Activated T-cell treated with anti-CD3 and anti-CD28 coated beads for 4 hours (primary cell): ENCODE measurements around the gene ZBTB47.

Experiments used
- DNase-seq: peaks from one replicate; pipeline ENCODE4 v3.0.0-alpha.2; 2020

The ZBTB47 gene

DNA sequence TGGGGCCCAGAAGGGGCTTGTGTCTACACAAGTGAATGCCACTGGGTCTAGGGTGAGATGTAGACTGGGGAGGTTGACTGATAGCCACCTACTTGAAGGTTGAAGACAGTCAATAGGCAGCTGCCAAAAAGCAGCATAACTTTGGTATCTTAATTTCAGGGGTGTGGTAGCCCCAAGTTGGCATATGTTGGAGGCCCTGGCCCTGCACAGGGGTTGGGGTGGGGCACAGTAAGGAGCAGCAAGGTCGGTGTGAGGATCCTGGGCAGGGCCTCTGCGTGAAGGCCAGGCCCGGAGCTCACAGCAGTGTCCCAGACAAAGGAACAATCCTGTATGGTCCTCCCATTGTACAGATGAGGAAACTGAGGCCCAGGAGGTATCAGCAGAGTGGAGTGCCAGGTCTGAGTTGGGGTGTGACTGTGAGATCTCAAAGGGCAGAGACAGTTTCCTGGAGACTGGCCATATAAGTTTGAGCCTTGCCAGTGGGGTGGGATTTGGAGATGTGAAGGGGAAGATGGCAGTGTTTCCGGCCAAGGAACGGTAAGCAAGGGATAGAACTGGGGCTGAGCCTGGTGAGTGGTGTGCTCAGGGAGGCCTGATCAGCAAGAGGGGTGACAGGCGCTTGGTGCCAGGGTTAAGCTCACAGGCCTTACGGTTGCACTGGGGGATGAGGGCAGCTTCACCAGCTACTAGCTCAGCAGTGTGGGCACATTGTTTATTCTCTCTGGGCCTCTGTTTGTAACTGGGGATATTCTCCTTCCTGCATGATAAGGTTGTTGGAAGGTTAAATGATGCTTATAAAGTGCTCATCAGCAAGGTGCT is 33.5 kb downstream of the ZBTB47 start:
- no peak for DNase-seq

DNA sequence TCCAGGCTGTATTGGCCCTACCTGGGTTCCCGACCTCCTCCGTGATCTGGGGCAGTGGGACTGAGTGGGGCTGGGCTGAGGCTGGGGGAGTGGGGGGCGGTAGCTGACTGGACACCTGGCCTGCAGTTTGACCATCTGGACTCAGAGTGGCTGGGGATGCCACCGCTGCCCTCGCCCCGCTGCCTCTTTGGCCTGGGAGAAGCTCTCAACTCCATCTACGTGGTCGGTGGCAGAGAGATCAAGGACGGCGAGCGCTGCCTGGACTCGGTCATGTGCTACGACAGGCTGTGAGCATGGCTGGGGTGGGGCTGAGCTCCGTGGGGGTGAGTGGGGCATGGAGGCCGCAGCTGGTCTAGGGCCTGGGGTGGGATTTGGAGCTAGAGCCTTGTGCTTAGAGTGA is 34.5 kb downstream of the ZBTB47 start:
- DNase-seq, result no peak

DNA sequence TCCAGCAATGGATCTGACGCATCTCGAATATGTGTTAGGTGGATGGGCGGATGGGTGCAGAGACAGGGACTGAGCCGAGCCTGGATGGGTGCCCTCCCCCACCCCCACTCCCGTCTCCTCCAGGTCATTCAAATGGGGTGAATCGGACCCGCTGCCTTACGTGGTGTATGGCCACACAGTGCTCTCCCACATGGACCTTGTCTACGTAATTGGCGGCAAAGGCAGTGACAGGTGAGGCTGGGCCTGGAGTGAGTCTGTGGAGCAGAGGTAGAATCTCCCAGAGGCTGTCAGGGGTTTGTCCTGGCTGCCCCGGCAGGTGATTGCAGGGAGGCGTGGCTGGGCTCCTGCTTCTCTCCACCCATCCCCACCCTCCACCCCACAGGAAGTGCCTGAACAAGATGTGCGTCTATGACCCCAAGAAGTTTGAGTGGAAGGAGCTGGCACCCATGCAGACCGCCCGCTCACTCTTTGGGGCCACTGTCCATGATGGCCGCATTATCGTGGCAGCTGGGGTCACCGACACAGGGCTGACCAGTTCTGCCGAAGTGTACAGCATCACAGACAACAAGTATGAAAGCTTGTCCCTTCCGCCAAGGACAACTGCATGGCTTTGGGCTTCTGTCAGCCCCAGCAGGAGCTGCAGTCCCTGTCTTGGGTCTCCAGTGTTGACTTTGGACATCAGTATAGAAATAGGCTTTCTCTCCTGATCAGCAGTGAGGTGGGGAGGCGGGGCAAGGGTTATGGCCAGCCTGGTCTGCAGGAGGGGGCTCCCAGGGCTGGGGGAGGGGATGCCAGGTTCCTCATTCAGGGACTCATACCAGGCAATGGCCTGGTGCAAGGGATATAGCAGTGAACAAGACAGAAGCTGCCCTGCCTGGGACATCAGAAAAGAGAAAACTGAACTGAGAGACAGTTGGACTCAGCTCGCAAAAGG is 35.3 kb downstream of the ZBTB47 start:
- no peak for DNase-seq

DNA sequence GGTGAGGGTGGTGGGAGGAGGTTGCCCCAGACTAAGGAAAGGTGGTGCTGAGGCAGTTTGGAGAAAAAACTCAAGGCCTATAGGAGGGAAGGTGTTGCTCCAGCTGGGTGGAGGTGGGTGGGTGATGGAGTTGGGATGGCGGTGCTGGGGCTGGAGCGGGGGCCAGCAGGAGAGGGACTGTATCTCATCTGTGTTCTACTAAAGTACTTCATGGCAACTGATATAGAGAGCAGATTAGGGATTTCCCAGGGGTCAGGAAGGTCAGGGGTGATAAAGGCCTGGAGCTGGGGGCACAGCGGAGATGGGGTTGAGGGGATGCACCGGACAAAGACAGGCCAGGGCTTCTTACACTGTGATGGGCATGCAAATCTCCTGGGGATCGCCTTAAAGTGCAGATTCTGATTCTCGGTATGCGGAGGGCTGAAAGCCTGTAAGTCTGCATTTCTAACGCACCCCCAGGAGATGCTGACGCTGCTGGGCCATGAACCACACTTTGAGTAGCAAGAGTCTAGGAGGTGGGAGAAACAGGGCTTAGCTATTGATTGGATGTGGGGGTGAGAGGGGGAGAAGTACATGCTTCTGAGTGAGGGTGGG is 36.0 kb downstream of the ZBTB47 start:
- no peak for DNase-seq

DNA sequence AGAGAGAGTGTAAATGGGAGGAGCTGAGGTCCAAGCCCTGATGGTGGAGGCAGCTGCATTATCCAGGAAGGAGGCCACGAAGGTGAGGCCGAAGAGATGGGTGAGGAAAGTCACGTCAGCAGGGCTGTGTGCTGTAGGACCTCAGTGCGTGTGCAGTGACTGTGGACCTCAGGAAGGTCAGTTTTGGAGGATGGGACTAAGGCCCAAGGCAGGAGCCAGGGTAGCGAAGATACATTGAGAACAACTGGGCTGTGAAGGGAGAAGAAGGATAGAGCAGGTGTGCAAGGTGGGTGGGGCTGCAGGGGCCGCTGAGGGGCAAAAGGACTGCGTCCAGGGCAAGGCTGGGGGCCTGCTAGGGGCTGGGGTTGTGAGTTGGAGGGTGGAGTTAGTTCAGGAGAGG is 36.7 kb downstream of the ZBTB47 start:
- DNase-seq, result no peak

DNA sequence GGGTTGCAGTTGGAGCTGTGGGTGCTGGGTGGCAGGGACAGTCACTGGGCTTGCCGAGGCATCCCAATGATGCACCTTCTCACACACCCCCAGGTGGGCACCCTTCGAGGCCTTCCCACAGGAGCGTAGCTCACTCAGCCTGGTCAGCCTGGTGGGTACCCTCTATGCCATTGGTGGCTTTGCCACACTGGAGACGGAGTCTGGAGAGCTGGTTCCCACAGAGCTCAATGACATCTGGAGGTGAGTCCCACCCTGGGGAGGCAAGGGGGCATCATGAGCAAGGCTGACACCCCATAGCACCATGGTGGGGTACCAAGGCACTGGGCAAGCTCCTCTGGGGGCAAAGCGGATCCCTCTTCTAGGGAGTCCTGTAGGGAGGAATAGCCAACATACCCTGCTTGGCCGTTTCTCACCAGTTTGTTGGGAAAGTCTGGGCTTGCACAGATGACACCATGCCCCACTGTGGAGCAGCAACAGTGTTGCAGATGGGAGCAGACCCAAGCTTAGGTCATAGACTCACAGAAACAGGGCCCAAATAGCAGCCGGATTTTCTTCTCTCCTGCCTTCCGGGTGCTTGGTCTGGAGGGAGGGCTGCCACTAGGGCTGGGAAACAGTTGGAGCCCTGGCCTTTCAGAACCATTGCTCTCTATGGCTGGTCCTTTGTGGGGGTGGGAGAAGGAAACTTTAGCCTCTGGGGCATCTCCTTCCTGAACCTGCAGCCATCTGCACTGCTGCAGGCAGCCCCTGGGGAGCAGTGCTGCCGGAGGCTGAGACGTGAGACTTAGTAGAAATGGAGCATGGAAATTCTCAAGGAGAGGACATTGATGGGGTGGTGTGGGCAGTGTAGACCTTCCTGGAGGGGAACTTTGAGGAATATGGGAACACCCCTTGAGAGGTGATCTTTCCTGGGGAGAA is 37.5 kb downstream of the ZBTB47 start:
- DNase-seq, result no peak

DNA sequence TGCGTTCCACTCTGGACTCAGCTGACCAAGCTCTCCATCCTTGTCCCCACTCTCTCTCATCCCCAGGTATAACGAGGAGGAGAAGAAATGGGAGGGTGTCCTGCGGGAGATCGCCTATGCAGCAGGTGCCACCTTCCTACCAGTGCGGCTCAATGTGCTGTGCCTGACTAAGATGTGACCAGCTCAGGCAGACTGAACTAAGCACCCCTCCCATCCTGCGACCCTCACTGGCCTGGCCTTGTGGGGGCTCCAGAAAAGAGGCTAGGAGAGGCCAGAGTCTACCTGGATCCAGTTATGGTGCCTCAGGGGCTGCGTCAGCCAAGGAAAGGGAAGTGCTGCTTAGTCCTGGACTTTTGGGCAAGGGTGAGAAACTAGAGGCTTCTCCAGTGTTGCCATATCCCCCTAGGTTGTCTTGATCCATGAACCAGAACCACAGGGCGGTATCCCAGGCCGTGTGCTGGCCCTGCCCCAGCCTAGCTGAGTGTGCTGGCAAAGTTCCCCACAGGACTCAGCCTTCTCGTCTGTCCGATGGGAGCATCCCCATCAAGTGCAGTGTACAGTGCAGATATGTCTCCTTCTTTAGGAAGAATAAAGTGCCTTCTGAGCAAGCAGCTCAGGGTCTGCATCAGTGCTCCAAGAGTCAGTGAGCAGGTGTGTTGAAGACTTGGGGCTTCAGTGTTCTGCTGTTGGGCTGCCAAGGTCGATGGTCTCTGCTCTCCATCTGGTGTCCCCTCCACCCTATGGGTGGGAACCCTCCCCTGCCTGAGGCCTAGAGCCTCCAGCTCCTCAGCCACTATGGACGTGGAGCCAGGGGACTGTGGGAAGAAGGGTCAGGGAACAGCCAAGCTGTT is 38.5 kb downstream of the ZBTB47 start:
- no peak for DNase-seq

- DNase-seq, result no peak
Observed at GRCh38 chr3:42692667-42693529, 39.4 kb downstream of the ZBTB47 start.

DNA sequence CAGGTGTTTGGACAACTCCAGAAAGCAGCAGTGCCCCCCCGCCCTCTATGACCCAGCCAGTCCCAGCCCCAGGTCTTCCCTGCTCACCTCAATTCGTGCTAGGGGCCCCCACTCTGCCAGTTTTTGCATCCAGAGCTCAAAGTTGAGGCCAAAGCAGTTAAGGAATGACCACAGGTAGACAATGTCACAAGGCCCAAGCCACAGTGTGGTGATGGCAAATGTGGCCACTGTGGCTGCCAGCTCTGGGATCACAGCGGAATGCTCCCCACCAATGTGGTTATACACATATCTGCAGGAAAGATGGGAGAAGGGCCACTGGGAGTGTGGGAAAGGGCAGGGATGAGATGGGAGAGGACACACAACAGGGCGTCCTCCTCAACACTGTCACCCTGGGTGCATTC is 40.0 kb downstream of the ZBTB47 start:
- DNase-seq, result no peak

- no peak for DNase-seq
Observed at GRCh38 chr3:42694366-42694765, 40.9 kb downstream of the ZBTB47 start.

DNA sequence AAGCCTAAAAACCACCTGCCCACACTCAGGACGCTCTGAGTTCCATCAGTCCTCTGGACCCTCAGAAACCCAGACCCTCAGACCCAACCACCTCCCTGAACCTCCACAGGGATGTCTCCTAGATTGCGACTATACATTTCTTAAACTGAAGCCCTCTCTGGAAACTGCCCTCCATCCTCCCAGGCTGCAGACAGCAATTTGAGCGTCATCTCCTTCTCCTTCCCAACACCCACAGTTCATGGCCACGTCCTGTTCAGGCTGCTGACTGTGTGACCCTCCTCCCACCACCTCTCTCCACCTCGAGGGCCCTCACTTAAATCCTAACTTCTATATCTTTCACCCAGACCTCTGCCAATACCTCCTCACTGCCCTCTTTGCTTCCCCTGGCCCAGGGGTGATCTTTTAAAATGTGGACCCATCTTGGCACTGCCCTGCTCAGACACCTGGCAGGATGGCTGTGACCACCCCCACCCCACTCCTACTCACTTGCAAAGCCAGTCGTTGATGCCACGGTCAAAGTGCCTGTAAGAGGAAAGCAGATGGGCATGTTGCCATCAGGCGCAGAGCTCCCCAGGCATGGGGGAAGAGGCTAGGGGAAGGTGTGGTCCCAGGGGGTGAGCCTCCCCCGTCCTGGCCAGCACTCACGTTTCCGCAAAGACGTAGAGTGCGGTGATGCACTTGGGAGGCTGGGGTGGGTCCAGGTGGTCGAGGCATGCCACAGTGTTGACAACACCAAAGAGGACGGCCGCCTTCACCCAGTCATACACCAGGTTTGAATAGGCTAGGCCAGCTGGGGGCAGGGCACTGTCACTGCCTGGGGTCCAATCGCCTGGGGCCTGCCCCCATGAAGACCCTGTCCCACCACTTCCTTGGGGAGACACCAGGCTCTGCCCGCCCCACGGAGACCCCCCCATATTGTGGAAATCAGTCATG is 43.1 kb downstream of the ZBTB47 start:
- DNase-seq, result no peak

GRCh38 chr3:42697289-42698051 is 44.0 kb downstream of the ZBTB47 start:
- no peak for DNase-seq

- DNase-seq, result no peak
Observed at GRCh38 chr3:42698216-42698910, 44.9 kb downstream of the ZBTB47 start.

GRCh38 chr3:42698911-42699230 is 45.4 kb downstream of the ZBTB47 start:
- DNase-seq, result no peak

DNA sequence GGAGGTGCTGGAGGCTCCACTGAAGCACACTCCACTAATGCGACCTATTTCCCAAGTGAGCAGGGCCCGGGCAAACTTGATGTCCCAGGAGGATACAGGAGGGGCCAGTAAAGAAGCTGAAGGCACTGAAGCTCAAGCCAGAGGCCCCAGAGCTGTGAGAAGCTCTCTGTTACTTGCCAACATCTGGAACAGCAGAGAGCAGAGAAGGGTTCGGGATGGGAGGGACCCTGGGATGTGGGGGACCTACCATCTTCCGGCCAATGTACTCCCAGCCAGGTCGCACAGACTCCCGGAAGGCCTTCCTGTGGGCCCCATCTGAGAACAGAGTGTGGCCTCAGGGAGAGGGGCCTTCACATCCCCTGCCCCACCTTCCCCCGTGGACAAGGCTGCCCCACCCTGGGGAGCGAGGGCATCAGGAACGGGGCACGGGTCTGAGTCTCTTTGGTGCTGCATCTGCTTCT is 46.0 kb downstream of the ZBTB47 start:
- no peak for DNase-seq

DNA sequence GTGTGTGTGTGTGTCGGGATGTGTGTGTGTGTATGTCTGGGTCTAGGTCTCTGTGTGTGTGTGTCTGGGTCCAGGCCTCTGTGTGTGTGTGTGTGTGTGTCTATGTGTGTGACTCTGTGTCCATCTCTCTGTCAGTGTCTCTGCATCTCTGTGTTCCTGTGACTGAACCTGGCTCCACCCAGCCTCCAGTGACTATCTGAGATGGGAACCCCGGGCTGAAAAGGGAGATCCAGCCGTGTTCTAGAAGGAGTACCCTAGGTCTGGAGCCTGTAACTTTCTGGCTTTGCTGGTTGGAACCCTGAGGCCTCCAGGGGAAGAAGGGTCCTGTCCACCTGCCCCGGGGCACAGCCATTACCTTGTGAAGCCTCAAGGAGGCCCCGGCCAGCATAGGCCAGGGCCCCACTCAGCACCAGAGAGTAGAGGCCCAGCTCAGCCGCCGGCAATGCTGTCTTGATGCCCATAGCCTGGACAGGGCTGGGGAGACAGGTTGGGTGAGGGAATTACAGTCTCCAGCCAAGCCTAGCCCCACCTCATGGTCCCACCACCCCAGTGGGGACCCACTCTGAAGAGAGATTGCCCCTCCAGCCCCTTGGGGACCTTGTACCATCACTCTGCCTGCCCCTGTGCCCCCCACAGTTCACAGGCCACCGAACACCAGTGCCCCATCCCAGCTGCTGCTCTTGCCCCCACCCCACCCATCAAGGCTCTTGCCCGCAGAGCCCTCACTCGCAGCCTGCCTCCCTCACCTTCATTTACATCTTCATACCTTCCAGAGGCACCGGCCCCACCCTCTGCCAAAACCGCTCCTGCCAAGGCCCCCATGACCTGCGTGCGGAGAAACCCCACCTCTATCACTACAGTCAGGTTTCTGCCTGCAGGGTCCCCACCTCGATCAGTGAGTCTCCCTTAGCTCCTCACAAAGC is 47.1 kb downstream of the ZBTB47 start:
- no peak for DNase-seq
